Endodermal cell (in vitro differentiated cells): ENCODE data around the gene LBH. TPM values are rescaled to one million over a fixed set of nuclear protein-coding genes. Genes with fewer than 3 reads are reported as not detected.

ENCODE experiments used
- DNase-seq: peaks from one replicate; pipeline ENCODE4 v3.0.0-alpha.2; 2017
- H3K27ac ChIP-seq: 2 replicates; pipeline ENCODE4 v1.5.1; 2013; ENCODE audit warnings: mild to moderate bottlenecking, low read depth, low read length, moderate library complexity
- H3K27me3 ChIP-seq: 2 replicates; pipeline ENCODE4 v1.6.1; 2013; ENCODE audit warnings: mild to moderate bottlenecking, low read length, moderate library complexity; ENCODE audit not compliant: insufficient read depth, control insufficient read depth, poor library complexity, severe bottlenecking
- H3K36me3 ChIP-seq: 2 replicates; pipeline ENCODE4 v1.7.0; 2013; ENCODE audit warnings: mild to moderate bottlenecking, low read length, moderate library complexity; ENCODE audit not compliant: control insufficient read depth, insufficient read depth
- H3K4me1 ChIP-seq: one replicate; pipeline ENCODE4 v1.7.0; 2013; ENCODE audit warnings: low read length; ENCODE audit not compliant: control insufficient read depth, insufficient read depth
- H3K4me3 ChIP-seq: 2 replicates; pipeline ENCODE4 v1.5.1; 2013; ENCODE audit warnings: mild to moderate bottlenecking, low read length, moderate library complexity
- H3K9ac ChIP-seq: 2 replicates; pipeline ENCODE4 v1.6.1; 2013; ENCODE audit warnings: mild to moderate bottlenecking, low read length, moderate library complexity; ENCODE audit not compliant: poor library complexity, severe bottlenecking; ENCODE audit errors: extremely low read depth
- H3K9me3 ChIP-seq: 2 replicates; pipeline ENCODE4 v1.6.1; 2013; ENCODE audit warnings: mild to moderate bottlenecking, low read length, moderate library complexity; ENCODE audit not compliant: control insufficient read depth
- H3K27ac Mint-ChIP-seq: 2 replicates; pipeline ENCODE4 v1.8.0; 2020; ENCODE audit warnings: mixed read lengths
- H3K27me3 Mint-ChIP-seq: 2 replicates; pipeline ENCODE4 v1.8.0; 2021; ENCODE audit warnings: mild to moderate bottlenecking, mixed read lengths; ENCODE audit not compliant: insufficient read depth
- H3K36me3 Mint-ChIP-seq: 2 replicates; pipeline ENCODE4 v1.8.0; 2020; ENCODE audit warnings: low read depth, mixed read lengths
- H3K4me1 Mint-ChIP-seq: 2 replicates; pipeline ENCODE4 v1.8.0; 2020; ENCODE audit warnings: mixed read lengths
- H3K4me3 Mint-ChIP-seq: 2 replicates; pipeline ENCODE4 v1.8.0; 2020; ENCODE audit warnings: mild to moderate bottlenecking, moderate library complexity, mixed read lengths
- H3K9me3 Mint-ChIP-seq: 2 replicates; pipeline ENCODE4 v1.8.0; 2020; ENCODE audit warnings: mild to moderate bottlenecking, mixed read lengths
- CTCF ChIP-seq: fragments of 200-600 bp; sonication (generic); conservative IDR thresholded peaks from 2 replicates; pipeline ENCODE4 v1.5.0; 2021; ENCODE audit warnings: antibody characterized with exemption, mild to moderate bottlenecking
- WGBS, 2 experiments: methylation state at CpG; one replicate each; pipeline versions ENCODE4 v1.1.5 to v1.1.7; 2013; ENCODE audit warnings: missing lambda C conversion rate in 2 of 2, mixed read lengths in 1 of 2; ENCODE audit not compliant: insufficient coverage in 1 of 2, insufficient read length in 1 of 2; 5-methylcytosine and 5-hydroxymethylcytosine counted together
- total RNA-seq, 2 donors: library from RNA; stranded (reverse); fragmentation: NEBNext Ultra II Directional in 1 of 2; extraction: Animal tissue kit (Norgen Biotek cat#: 25700) in 1 of 2; gene quantifications; 2 replicates in 1 of 2; 3 replicates in 1 of 2; pipeline ENCODE4 v1.2.1, GENCODE V29; 2021

The LBH gene
- total RNA-seq, 2 donors from 2014 or later: 48.0 to 50.0 TPM

GRCh38 chr2:30229596-30229995 is 1.7 kb upstream of the LBH start:
- Histone ChIP-seq H3K9me3 (no peaks in the 10 kb centered on the region), H3K27ac (no peak overlapping the region), H3K9ac (no peak overlapping the region), H3K27me3 (peaks cover 24% of the 10 kb centered on the region), H3K4me3 (no peak overlapping the region), H3K4me1 (peaks cover 11% of the 10 kb centered on the region), H3K36me3 (peaks cover under 1% of the 10 kb centered on the region)
- H3K36me3 Mint-ChIP-seq: peaks cover 3% of the 10 kb centered on the region
- no peaks in the 10 kb centered on the region for H3K9me3 Mint-ChIP-seq
- 90 to 96% methylated on average over 3 of the region's 3 CpGs for WGBS, 2 experiments
- DNase-seq: no peak
- no peak overlapping the region for H3K27ac Mint-ChIP-seq
- no peak for TF ChIP-seq CTCF
- peaks cover 37% of the 10 kb centered on the region for H3K4me1 Mint-ChIP-seq
- H3K4me3 Mint-ChIP-seq: no peak overlapping the region
- peaks cover 30% of the 10 kb centered on the region for H3K27me3 Mint-ChIP-seq

- Histone ChIP-seq H3K9ac (peak overlapping the region; percentile 94), H3K27ac (peak overlapping the region; percentile 39), H3K4me3 (peak overlapping the region; percentile 95), H3K4me1 (peaks cover 18% of the 10 kb centered on the region), H3K9me3 (no peaks in the 10 kb centered on the region), H3K36me3 (peaks cover 11% of the 10 kb centered on the region), H3K27me3 (peaks cover 24% of the 10 kb centered on the region)
- peak overlapping the region; percentile 26 for H3K27ac Mint-ChIP-seq
- H3K36me3 Mint-ChIP-seq: peaks cover 12% of the 10 kb centered on the region
- H3K4me1 Mint-ChIP-seq: peaks cover 36% of the 10 kb centered on the region
- peak overlapping the region; percentile 76 for H3K4me3 Mint-ChIP-seq
- peak; percentile 85 for DNase-seq
- H3K9me3 Mint-ChIP-seq: no peaks in the 10 kb centered on the region
- TF ChIP-seq CTCF: peak; percentile 28
- WGBS, 2 experiments: 4 to 5% methylated on average over 23 to 50 of the region's 50 CpGs
- H3K27me3 Mint-ChIP-seq: peaks cover 27% of the 10 kb centered on the region
These were observed 680 bp upstream of the LBH start for GRCh38 chr2:30230497-30231211.

GRCh38 chr2:30231996-30232800 is 864 bp downstream of the LBH start:
- peak overlapping the region; percentile 76 for H3K4me3 Mint-ChIP-seq
- H3K36me3 Mint-ChIP-seq: peaks cover 27% of the 10 kb centered on the region
- H3K27ac Mint-ChIP-seq: peak overlapping the region; percentile 79
- H3K9me3 Mint-ChIP-seq: no peaks in the 10 kb centered on the region
- peaks cover 26% of the 10 kb centered on the region for H3K36me3 ChIP-seq
- H3K9me3 ChIP-seq: no peaks in the 10 kb centered on the region
- H3K27me3 ChIP-seq: peaks cover 24% of the 10 kb centered on the region
- H3K27me3 Mint-ChIP-seq: peaks cover 27% of the 10 kb centered on the region
- WGBS, 2 experiments: 0 to 2% methylated on average over 25 to 70 of the region's 70 CpGs
- H3K27ac ChIP-seq: peak overlapping the region; percentile 81
- no peak for TF ChIP-seq CTCF
- peak; percentile 89 for DNase-seq
- H3K9ac ChIP-seq: peak overlapping the region; percentile 94
- H3K4me3 ChIP-seq: peak overlapping the region; percentile 95
- H3K4me1 ChIP-seq: peaks cover 28% of the 10 kb centered on the region
- H3K4me1 Mint-ChIP-seq: peaks cover 32% of the 10 kb centered on the region
